ENCODE results near the gene TMEM94.
"Not testable (repeated sequence)": the region's sequence is repeated elsewhere in the genome, so short reads cannot be mapped to it uniquely, and the experiment has no call there.

The TMEM94 gene

GRCh38 chr17:75454193-75454592 is 2.2 kb upstream of the TMEM94 start:
- Histone ChIP-seq H3K4me3 (no peak overlapping the region), H3K27ac (no peak overlapping the region)
- no peak for TF ChIP-seq CTCF (IDR thresholded peaks at IDR 0.05)
- no peak for DNase-seq (ENCODE audit: low spot score)

GRCh38 chr17:75454672-75455071 is 1.8 kb upstream of the TMEM94 start:
- not testable (repeated sequence) for DNase-seq (ENCODE audit: low spot score); H3K4me3 ChIP-seq; H3K27ac ChIP-seq

DNA sequence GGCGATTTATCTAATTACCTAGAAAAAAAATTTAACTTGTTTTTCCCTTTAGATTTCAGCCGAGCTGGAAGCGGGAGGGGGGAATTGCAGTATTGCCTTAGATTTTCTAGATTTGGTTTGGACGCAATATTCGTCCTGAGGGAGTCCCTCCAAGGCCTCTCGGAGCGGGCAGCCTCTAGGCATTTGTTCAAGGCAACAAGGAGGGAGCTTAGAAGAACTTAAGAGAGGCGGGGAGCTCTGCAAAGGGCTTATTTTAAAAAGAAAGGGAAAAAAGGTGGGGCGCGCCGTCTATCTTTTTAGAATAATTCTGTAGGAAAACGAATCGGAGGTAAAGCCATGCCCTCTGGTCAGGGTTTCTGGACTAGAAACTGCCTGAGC is 407 bp upstream of the TMEM94 start:
- peak overlapping the region; percentile 93 for H3K4me3 ChIP-seq
- TF ChIP-seq CTCF (IDR thresholded peaks at IDR 0.05) = no peak
- peak overlapping the region; percentile 94 to 95 for H3K27ac ChIP-seq
- no peak for DNase-seq (ENCODE audit: low spot score)

DNA sequence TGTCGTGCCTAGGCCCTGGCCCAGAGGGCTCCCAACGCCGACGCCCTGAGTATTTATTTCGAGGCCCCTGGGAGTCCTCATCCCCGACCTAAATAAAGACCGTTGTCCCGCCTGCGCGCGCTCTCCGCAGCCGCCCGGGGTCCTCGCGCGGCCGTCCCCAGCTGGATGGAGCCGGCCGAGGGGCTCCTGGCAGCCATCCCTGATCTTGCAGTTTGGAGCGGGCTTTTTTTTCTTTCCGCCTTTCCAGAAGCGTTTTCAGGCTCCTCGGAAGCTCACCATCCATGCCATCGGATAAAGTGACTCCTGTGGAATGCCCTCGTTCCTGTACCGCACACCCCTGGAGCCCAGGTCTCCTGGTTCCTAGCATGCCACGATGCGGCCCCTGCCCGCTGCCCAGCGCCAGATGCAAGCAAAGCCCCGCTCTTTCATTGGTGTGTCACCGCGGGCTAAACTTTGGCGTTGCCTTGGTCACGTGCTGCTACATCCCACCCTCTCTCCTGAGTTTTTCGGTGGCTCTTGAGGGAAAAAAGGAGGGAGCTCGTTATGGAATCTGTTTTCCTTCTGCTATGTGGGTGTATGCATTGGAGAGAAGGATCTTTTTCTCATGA is 716 bp downstream of the TMEM94 start:
- peak overlapping the region; percentile 93 for H3K4me3 ChIP-seq
- TF ChIP-seq CTCF (IDR thresholded peaks at IDR 0.05) = no peak
- peak overlapping the region; percentile 94 to 95 for H3K27ac ChIP-seq
- no peak for DNase-seq (ENCODE audit: low spot score)

GRCh38 chr17:75459246-75459589 is 2.8 kb downstream of the TMEM94 start:
- Histone ChIP-seq H3K27ac (peak overlapping the region; percentile 1 to 69), H3K4me3 (no peak overlapping the region)
- DNase-seq (ENCODE audit: low spot score) = no peak
- TF ChIP-seq CTCF (IDR thresholded peaks at IDR 0.05) = no peak

- DNase-seq (ENCODE audit: low spot score) = no peak
- Histone ChIP-seq H3K27ac (peak overlapping the region; percentile 1 to 69), H3K4me3 (peak overlapping the region; percentile 11)
- TF ChIP-seq CTCF (IDR thresholded peaks at IDR 0.05) = no peak
Observed at GRCh38 chr17:75459590-75460267, 3.3 kb downstream of the TMEM94 start.

GRCh38 chr17:75460295-75460694 is 3.9 kb downstream of the TMEM94 start:
- Histone ChIP-seq H3K27ac (peak overlapping the region; percentile 1 to 69), H3K4me3 (no peak overlapping the region)
- no peak for DNase-seq (ENCODE audit: low spot score)
- no peak for TF ChIP-seq CTCF (IDR thresholded peaks at IDR 0.05)

All from coronary artery (tissue), 2 donors.